DND-41 (cell line): Measurements from ENCODE around the gene KCNAB1.

Experiments
- EZH2 ChIP-seq: IDR thresholded peaks from 3 replicates; pipeline ENCODE4 v1.6.1; 2012; ENCODE audit warnings: borderline replicate concordance, low read depth, mild to moderate bottlenecking, moderate library complexity, low read length, inconsistent platforms; ENCODE audit not compliant: severe bottlenecking
- TF ChIP-seq, protein P1 (sequence below): IDR thresholded peaks from 2 replicates; pipeline ENCODE4 v1.5.1; 2012; ENCODE audit warnings: borderline replicate concordance, low read length, moderate library complexity, mild to moderate bottlenecking; ENCODE audit not compliant: poor library complexity, severe bottlenecking; ENCODE audit errors: extremely low read depth

- TF ChIP-seq, protein P1, sequence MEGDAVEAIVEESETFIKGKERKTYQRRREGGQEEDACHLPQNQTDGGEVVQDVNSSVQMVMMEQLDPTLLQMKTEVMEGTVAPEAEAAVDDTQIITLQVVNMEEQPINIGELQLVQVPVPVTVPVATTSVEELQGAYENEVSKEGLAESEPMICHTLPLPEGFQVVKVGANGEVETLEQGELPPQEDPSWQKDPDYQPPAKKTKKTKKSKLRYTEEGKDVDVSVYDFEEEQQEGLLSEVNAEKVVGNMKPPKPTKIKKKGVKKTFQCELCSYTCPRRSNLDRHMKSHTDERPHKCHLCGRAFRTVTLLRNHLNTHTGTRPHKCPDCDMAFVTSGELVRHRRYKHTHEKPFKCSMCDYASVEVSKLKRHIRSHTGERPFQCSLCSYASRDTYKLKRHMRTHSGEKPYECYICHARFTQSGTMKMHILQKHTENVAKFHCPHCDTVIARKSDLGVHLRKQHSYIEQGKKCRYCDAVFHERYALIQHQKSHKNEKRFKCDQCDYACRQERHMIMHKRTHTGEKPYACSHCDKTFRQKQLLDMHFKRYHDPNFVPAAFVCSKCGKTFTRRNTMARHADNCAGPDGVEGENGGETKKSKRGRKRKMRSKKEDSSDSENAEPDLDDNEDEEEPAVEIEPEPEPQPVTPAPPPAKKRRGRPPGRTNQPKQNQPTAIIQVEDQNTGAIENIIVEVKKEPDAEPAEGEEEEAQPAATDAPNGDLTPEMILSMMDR = no peak
- TF ChIP-seq EZH2 = no peak
These were observed 341.5 kb downstream of the KCNAB1 start for GRCh38 chr3:156461889-156462288.
